ENCODE results near the gene C1orf50.

DNA sequence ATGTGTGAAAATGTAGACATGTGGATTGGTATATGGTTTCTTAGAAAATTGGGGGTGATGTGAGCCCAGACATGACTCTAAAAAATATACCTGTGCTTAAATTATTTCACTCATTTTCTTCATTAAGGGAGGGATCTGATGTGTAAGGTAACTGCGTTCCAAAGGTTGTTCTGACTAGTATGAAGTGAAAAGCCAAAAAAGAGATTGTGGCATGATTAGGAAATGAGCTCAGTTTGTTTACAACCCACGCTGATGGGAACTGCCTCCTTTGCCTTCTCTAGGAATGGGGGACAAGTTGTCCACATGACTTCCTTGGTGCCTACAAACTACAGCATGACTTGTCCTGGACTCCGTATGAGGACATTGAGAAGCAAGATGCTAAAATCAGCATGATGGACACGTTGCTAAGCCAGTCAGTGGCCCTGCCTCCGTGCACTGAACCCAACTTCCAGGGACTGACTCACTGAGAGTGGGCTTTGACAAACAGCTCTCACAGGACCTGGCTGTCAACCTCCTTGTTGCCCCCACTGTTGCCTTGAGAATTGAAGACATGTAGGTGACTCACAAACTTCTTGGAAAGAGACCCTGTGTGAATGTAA lies 8.0 kb downstream of the C1orf50 start:
- TF ChIP-seq CTCF (conservative IDR thresholded peaks at IDR 0.05; ENCODE audit: low read depth, low read length), result no peak
- TF ChIP-seq POLR2A (IDR thresholded peaks at IDR 0.05; ENCODE audit: low read depth, low read length), result no peak
- no peak for TF ChIP-seq SMC3 (IDR thresholded peaks at IDR 0.05; ENCODE audit: low read depth, low read length)
- TF ChIP-seq USF2 (IDR thresholded peaks at IDR 0.05; ENCODE audit: low read depth, low read length), result no peak
- TF ChIP-seq MXI1 (IDR thresholded peaks at IDR 0.05; ENCODE audit: borderline replicate concordance, low read depth, low read length), result no peak
